NCI-H187 treated with DMSO at 0.1 percent for 48 hours (cell line): Measurements from ENCODE around the gene PCDHA5.

Experiments used
- DNase-seq: peaks from one replicate; lab custom pipeline; 2025; lab: John Stamatoyannopoulos, UW

The PCDHA5 gene

DNA sequence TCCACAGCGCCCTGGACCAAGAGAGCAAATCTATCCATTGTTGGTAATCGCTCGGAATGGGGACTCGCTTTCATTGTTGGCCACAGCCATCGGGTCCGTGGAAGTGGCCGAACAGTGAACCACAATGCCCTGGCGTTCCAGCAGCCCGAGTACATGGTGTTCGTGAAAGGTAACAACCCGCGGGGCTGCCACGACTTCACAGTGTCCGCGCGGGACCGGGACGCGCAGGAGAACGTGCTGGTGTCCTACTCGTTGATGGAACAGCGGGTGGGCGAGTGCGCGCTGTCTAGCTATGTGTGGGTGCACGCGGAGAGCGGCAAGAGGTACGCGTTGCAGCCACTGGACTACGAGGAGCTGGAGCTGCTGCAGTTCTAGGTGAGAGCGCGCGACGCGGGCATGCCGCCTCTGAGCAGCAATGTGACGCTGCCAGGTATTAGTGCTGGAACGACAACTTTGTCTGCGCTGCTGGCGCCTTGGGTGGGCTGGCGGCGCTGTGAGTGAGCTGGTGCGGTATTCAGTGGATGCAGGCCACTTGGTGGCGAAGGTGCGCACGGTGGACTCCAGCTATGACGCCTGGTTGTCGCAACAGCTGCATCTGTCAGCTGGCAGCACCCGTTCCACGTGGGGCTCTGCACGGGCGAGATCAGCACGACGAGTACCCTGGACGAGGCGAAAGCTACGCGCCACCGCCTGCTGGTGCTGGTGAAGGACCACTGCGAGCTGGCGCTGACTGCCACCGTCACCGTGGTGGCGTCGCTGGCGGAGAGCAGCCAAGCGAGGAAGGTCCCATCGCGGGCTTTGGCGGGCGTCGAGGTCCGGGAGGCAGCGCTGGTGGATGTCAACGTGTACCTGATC is 41.3 kb downstream of the PCDHA5 start:
- DNase-seq: no peak

DNA sequence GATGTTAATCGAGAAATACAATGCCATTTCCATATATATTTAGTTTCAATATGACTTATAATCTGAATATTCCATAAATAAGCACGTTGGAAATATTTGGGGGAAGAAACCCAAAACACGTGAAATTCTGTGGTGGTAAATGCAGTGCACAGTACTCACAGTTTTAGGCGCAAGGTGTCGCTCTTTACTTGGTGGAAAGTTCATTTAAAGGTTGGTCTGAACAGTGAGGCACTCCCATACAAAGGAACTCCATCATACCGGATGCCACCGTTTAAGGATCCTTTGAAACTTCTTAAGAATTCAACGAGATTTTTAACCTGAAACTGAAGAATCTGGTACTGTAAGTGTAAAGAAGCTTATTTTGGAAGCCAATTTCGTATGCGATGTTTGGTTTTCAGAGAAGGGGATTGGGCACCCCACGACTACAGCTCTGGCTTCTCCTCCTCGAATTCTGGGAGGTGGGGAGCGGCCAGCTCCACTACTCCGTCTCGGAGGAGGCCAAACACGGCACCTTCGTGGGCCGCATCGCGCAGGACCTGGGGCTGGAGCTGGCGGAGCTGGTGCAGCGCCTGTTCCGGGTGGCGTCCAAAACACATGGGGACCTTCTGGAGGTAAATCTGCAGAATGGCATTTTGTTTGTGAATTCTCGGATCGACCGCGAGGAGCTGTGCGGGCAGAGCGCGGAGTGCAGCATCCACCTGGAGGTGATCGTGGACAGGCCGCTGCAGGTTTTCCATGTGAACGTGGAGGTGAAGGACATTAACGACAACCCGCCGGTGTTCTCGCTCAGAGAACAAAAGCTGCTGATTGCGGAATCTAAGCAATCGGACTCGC is 47.5 kb downstream of the PCDHA5 start, which contains the start of gene PCDHA11:
Gene PCDHA11, plus strand, starts transcription at position 237 of the 834 bp plus-strand sequence. Its CDS starts 147 bp downstream, at position 384.
- no peak for DNase-seq

DNA sequence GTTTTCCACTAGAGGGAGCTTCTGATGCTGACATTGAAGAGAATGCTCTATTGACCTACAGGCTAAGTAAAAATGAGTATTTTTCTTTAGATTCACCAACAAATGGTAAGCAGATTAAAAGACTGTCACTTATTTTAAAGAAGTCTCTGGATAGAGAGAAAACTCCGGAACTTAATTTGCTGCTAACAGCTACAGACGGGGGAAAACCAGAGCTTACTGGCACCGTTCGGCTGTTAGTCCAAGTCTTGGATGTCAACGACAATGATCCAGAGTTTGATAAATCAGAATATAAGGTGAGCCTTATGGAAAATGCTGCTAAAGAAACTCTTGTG is 48.1 kb downstream of the PCDHA5 start:
- no peak for DNase-seq

DNA sequence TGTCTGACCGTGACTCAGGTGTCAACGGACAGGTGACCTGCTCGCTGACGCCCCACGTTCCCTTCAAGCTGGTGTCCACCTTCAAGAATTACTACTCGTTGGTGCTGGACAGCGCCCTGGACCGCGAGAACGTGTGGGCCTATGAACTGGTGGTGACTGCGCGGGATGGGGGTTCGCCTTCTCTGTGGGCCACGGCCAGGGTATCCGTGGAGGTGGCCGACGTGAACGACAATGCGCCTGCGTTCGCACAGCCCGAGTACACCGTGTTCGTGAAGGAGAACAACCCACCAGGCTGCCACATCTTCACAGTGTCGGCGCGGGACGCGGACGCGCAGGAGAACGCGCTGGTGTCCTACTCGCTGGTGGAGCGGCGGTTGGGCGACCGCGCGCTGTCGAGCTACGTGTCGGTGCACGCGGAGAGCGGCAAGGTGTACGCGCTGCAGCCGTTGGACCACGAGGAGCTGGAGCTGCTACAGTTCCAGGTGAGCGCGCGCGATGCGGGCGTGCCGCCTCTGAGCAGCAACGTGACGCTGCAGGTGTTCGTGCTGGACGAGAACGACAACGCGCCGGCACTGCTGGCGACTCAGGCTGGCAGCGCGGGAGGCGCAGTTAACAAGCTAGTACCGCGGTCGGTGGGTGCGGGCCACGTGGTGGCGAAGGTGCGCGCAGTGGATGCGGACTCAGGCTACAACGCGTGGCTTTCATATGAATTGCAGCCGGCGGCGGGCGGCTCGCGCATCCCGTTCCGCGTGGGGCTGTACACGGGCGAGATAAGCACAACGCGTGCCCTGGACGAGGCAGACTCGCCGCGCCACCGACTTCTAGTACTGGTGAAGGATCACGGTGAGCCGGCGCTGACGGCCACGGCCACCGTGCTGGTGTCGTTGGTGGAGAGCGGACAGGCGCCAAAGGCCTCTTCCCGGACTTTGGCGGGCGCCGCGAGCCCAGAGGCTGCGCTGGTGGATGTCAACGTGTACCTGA is 49.1 kb downstream of the PCDHA5 start:
- DNase-seq: no peak
